Measurements from ENCODE around the gene PRDM11.

The PRDM11 gene

DNA sequence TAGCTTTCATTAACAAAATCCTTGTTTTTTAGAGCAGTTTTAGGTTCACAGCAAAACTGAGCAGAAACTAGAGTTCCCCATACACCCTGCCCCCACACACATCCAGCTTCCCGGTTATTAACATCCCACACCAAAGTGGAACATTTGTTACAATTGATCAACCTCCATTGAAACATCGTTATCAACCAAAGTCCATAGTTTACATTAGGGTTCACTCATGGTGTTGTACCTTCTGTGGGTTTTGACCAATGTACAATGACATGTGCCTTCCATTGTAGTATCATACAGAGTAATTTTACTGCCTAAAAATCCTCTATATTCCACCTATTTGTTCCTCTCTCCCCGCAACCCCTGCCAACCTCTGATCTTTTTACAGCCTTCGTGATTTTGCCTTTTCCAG lies 28.5 kb downstream of the PRDM11 start:
- DNase-seq (ENCODE audit: low read depth) = no peak

DNA sequence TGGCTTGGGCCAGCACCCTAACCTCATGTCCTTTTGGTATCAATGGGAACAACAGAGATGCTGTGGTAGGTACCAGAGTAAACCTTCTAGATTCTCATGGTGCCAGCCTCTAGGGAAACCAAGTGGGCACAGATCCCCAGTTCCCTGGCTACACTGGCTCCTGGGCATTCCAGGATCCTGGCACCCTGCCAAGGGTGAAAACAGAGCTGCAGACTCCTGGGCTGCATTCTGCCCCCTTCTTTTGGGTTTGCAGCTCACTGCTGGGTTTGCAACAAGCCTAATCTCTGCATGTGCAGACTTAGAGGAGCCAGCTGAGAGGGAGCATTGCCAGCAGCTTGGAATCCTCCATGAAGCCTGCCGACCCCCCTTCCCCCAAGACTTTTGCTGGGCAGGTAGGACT lies 30.6 kb downstream of the PRDM11 start:
- no peak for DNase-seq (ENCODE audit: low read depth)

DNA sequence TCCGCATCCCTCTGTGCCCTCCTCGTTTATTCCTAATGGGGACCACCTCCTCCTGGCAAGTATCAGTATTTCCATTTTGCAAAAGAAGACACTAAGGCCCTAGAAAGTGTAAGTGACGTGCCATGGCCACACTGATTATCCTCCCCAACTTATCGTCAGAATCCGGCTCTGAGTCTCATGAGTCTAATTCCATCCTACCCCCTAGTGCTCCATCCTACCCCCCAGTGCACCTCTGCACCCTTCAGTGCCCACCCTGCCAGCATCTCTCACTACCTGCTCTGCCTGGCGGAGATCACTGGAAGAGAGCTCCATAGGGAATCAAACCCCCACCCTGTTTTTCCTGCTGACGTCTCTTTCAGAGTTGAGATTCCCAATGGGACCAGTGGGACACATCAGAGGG lies 31.8 kb downstream of the PRDM11 start:
- no peak for DNase-seq (ENCODE audit: low read depth)

DNA sequence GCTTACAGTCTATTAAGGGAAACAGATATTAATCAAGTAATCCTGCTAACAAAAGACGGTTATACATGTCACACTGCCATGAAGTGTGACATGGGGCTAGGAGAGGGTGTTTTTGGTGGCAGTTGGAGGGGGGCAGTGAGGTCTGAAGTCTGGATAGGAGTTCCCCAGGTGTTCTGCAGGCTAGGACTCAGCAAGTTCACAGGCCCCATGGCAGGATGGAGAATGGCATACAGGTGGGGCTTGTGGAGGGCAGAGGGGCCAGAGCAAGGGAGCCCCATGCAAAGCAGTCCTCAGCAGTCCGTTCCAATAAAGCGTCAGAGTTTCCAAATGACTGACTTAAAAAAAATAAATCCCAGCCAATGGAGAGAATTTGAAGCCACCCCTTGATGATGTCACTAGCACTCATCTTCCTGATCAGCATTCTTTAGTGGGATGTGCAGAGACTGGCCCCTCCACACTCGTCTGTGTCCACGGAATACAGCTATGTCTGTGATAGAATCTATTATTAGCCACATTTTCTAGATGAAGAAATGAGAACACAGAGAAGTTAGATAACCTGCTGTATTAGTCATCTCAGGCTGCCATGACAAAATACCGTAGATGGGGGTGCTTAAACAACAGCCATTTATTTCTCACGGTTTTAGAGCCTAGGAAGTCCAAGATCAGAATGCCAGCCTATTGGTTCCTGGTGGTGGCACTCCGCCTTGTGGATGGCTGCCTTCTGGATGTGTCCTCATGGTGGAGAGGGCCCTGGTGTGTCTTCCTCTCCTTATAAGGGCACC lies 32.6 kb downstream of the PRDM11 start:
- no peak for DNase-seq (ENCODE audit: low read depth)

DNA sequence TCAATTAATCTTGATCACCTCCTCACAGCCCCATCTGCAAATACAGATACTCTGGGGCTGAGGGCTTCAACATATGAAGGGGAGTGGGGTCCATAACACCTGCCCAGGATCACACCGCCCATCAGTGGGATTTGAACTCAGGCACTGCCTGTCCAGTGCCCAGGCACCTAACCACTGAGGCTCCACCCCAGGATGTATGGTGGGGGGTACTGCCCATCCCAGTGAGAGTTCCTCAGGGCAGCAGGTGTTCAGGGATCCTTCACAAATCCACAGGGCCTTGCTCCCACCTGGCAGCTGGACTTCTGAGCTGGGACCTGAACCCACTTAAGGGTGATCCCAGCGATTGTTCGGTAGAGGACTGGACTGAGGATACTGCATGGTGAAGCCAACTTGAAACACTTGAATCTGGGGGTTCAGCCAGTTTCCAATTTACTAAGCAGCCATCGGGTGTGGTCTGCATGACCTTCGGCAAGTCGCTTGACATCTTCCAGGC lies 33.3 kb downstream of the PRDM11 start:
- DNase-seq (ENCODE audit: low read depth) = no peak

DNA sequence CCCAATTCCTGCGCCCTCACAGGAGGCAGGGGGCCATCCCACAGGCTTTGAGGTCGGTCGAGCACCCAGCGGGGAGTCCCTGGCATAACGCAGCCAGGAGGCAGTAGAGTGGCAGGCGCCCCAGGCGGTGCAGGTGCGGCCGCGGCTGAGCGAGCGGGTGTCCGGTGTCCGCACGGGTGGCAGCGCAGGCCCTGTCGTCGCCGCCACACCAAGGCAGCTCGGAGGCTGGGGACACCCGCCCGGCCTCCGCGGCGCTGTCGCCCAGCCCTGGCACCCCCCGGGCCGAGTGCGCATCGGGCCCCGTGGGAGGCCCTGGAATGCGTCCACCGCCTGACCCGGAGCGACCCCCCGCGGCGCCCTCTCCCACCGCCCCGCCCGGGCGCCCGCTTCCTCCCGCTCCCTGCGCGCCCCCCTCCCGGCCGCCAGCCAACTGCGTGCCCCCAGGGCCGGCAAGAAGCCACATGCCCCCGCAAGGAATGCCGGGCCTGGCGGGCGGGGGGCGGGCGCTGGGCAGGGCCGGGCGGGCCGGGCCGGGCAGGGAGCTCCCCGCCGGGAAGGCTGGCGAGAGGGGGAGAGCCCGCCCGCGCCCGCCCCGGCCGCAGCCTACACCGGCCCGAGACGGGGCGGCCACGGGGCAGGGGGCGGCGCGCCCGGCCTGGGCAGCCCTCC lies 33.9 kb downstream of the PRDM11 start:
- no peak for DNase-seq (ENCODE audit: low read depth)

DNA sequence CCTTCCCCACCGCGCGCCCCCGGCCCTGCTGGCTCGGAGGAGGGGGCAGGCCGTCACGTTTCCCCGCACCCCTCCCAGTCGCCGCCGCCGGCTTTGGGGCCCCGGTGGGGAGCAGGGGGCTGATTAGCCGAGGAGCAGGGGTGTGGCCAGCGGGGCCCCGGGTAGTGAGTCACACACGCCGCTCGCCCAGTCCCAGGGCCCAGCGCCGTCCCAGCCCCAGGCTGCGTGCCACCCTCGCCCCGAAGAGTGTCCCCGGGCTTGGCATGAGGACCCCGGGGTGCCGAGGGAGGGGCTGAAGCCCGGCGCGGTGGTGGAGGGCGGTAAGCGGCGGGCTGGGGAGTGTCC lies 34.4 kb downstream of the PRDM11 start:
- no peak for DNase-seq (ENCODE audit: low read depth)

DNA sequence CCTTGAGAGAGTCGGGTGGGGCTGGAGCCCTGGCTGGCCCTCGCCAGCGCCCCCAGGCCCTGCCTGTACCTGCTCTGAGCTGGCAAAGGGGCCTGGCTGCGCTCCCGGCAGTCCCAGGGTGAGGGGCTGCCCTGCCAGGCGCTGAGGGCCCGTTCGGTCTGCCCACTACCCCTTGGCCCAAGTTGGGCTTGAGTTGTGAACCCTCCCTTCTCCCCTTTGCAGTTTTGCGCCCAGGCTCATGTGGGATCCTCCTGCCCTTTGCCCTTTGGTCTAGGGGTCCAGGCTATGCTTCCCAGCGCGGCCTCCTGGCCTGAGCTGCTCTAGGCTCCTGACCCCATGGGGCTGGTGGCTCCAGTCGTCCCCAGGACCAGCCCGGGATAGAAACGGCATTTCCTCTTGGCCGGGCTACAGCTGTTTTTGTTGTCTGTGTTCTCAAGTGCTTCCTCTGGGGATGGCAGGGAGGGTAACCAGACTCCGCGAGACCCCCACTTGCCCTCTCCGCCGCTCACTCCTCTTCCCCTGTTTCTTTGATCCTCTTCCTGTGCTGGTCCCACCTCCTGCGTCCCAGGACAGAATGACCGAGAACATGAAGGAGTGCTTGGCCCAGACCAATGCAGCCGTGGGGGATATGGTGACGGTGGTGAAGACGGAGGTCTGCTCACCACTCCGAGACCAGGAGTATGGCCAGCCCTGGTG lies 34.9 kb downstream of the PRDM11 start:
- no peak for DNase-seq (ENCODE audit: low read depth)

DNA sequence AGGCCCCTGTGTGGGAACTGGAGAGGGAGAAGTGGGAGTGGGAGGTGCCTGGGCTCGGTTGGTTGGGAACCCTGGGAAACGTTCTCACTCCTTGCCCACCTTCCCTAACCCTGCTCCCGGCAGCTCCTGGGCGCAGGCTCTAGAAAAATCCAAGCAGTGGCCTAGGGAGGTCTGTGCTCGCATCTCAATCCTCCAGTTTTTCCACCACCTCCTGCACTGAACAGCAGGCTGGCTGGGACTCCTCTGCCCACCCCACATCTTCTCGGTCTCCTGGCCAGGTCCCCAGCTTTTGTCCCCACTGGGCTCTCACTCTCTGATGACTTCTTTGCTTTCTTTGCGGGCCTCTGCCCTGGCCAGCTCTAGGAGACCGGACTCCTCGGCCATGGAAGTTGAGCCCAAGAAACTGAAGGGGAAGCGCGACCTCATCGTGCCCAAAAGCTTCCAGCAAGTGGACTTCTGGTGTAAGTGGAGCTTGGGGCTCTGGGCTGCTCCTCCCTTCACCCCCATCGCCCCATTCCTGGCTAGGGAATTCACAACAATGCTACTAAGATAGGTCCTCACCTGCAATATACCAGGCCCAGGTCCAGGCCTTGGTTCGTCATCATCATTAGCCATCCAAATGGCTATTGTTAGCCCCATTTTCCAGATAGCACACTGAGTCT lies 35.6 kb downstream of the PRDM11 start:
- no peak for DNase-seq (ENCODE audit: low read depth)

DNA sequence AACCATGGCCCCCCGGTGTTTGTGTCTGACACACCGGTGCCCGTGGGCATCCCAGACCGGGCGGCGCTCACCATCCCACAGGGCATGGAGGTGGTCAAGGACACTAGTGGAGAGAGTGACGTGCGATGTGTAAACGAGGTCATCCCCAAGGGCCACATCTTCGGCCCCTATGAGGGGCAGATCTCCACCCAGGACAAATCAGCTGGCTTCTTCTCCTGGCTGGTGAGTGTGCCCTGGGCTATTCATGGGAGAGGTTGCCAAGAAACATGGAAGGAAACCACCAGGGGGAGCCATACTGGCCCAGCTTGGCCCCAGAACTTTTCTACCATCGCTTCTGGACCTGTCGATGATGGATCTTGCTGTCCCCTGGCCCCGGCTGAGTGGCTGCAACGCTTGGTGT lies 36.5 kb downstream of the PRDM11 start:
- DNase-seq (ENCODE audit: low read depth) = no peak

DNA sequence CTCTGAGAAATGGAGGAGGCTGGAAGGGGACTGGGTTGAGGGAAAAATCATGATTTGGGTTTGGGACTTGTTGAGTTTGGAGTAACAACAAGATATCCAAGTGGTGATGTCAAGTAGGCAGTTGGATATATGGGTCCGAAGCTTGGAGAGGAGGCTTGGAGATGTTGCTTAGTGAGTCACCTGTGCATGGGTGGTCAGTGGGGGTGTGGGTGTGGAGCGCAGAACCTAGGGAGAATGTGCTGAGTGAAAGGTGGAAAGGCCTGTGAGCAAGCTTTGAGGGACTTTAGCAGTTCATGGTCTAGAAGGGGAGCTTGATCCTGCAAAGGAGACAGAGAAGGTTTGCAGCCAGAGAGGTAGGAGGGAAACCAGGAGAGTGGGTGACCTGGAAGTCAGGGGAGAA lies 38.2 kb downstream of the PRDM11 start:
- no peak for DNase-seq (ENCODE audit: low read depth)

DNA sequence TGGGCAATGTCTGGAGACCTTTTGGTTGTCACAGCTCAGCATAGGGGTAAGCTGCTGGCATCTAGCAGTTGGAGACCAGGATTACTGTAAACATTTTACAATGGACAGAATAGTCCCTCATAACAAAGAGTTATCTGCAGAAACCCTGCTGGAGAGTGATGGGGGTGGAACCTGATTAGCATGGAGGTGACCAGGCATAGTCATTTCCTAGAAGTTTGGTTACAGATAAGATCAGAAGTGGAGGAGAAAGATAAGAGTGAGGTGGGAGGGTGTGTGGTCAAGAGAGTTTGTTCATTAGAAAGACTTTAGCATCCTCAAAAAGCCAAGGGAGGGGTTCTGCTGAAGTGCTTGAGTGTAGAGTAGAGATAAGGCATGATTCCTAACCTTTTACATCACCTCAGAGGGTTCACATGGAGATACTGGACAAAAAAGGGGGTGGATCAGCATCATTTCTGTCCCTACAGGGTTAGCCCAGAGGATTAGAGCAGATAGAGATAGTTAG lies 38.8 kb downstream of the PRDM11 start:
- no peak for DNase-seq (ENCODE audit: low read depth)

DNA sequence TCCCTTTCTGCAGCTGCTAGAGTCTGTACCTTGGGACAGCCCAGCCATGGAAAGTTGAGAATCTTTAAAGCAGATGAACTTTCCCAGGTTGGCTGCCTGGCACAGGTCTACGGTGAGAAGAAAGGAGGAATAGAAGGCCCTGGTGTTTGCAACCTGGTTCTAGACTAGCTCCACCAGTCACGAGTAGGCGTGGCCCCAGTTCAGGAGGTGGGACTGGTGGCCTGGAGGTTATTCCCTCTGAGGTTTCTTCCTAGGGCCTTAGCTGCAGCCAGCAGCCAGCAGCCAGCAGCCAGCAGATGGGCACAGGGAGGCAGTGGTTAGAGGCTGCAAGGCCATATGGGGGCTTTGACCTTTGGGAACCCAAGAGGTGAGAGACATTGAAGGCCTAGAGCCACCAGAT lies 40.9 kb downstream of the PRDM11 start:
- no peak for DNase-seq (ENCODE audit: low read depth)

DNA sequence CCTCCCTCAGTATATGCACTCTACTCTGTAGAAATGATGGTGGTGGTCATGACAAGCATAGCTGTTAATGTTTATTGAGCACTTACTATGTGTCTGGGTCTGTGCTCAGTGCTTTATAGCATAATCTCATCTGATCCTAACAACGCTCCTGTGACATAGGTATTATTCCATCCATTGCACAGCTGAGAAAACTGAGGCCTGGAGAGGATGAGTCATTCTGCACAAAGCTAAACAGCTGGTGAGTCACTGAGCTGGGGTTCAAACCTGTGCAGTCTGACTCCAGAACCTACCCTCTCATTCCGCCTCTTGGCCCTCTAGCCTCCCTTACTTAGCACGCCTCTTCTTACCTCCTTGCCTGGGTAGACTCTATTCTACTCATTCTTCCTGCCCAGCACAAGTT lies 41.7 kb downstream of the PRDM11 start:
- DNase-seq (ENCODE audit: low read depth) = no peak

DNA sequence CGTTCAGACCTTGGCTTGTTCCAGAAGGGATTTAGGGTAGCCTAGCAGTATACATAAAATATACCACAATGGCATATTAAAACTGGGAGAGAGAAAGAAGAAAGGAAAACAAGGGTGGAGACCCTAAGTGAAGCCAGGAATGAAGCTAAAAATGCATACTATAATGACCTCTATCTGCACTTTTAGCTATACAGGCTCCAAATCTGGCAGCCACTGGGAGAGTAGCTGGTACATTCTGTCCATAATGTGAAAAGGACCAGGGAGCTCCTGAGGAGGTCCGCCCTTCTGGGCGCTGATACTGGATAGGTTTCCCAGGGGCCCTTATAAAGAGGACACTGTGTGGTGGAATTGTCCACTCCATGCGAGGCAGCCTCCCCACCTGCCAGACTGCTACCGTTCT lies 42.8 kb downstream of the PRDM11 start:
- no peak for DNase-seq (ENCODE audit: low read depth)

DNA sequence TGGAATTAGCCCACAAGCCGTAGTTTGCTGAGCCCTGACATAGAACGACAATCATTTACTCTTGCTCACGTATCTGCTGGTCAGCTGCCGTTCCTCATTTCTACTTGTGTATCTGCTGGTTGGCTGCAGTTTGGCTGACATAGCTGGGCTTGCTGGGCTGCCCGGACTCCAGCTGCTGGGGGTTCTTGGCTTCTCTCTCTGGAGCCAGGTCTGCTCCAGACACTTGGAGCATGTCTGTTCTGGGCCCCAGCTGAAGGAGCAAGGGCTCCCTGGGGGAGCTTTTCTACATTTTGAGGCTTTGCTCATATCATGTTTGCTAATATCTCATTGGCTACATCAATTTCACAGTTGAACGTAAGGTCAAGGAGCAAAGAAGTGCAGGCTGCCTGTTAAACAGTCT lies 47.3 kb downstream of the PRDM11 start:
- no peak for DNase-seq (ENCODE audit: low read depth)

DNA sequence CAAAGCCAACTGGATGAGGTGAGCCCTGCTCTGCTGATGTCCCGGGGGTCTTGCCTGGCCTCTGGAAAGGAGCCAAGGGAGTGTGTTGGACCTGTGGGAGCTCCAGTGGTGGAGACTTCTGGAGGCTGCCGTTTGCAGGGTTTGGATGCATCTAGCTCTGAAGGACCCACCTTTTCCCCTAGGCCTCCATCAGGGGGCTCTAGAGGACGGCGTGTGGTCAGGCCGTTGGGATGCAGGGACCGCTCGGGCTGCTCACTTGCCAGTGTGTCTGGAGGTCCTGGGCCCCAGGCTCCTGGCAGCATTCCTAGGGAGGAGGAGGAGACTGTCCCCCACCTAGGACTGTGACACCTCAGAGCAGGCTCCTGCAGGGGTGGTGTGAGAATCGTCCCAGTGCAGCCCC lies 58.3 kb downstream of the PRDM11 start:
- DNase-seq (ENCODE audit: low read depth) = no peak

DNA sequence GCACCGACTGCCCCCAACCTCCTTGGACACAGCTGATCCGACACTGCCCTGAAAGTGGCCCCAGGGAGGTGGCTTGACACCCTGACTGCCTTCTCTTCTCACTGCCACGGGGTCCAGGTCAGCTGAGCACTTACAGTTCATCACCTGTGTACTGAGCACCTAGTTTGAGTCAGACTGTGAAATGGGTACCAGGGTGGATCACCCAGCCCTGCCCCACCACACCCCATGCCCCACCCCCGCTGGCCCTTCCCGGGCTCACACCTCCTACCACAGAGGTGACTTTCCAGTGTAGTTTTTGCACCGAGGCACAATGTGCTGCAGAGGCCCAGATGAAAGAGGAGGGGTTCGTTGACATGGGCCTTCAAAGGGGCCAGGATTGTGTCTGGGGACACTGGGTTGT lies 59.5 kb downstream of the PRDM11 start:
- no peak for DNase-seq (ENCODE audit: low read depth)

DNA sequence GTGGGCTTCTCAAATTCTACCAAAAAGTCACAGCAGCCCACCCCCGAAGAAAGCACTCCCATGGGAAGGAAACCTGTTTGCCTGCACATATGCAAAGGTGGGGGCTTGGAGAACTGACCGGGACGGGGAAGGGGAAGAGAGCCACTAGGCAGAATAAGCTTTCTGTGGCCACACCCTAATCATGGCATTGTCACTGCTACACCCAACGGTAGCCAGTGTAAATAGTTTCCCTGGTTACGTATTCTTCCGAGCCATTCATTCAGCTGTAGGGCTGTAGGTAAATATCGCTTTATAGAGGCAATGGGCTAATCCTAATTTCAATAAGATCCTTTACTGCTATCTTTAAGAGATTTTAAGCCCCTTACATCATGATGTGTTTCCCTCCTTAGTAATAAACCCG lies 61.7 kb downstream of the PRDM11 start:
- DNase-seq (ENCODE audit: low read depth) = no peak

DNA sequence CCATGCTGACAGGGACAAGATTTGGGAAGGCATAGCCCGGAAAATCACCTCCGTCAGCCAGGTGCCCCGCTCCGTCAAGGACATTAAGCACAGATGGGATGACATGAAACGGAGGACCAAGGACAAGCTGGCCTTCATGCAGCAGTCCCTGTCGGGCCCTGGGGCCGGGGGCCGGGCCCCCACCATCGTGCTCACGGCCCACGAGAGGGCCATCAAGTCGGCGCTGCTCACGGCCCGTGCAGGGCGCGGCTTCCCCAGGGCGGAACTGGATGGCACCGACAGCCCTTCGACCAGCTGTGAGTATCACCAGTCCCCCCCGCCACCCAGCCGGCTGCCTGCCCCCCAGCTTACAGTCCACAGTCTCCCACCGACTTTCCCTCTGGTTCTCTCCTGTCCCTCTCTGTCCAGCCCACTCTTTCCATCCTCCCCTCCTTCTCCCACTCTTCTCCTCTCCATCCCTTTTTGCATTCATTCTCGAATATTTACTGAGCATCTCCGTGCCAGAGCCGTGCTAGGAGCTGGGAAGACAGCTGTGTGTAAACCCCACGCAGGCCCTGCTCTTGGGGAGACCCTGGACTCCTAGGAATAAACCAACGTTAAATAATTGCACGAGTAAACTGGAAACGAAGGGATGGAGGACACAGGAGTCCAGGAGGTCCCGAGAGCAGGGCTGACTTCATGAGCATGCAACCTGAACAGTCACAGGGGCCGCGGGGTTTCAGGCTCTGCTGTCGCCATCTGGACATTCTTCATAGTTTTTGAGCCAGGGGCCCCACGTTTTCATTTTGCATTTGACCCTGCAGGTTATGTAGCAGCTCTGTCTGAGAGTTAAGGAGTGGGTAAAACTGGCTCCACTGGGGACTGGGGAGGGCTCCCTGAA lies 62.8 kb downstream of the PRDM11 start:
- DNase-seq (ENCODE audit: low read depth) = no peak

DNA sequence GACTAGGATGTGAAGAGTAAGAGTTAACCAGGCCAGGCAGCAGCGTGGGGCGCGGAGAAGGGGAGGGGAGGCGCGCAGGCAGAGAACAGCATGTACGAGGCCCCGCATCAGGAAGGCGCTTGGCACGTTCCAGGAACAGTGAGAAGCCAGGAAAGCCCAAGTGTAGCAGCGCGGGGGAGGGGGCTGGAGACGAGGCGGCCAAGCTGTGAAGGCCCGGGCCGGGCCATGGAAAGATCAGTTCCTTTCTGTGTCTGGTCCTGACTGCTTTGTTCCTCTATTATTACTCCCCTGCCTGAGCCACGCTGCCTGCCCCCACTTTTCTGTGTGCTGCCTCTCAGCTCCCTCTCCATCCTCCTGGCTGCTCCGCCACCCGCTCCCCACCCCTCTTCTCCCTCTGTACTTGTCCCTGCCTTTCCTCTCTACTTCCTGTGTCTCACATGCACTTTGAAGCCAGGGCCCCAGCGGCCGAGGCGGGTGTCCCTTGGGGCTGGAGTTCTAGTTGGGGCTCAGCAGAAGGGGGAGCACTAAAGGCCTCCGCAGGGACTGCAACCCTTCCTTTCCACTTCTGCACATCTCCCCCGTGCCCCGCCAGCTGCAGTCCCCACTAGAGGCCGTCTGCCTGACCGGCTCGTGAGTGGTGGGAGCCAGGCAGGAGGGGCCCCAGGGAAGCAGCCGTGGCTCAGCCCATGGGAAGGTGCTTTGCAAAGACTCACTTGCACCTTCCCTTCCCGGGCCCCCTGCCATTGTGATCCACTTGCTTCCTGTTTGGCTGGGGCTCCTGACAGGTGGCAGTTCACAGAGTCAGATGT lies 63.7 kb downstream of the PRDM11 start:
- no peak for DNase-seq (ENCODE audit: low read depth)
